Muscle of leg (tissue), 11 donors: Measurements from ENCODE around the gene KRTAP12-2. TPM values are rescaled to one million over a fixed set of nuclear protein-coding genes. Genes with fewer than 3 reads are reported as not detected.
"Not testable (repeated sequence)": the region's sequence is repeated elsewhere in the genome, so short reads cannot be mapped to it uniquely, and the experiment has no call there.

Source experiments
- DNase-seq: peaks from one replicate; pipeline ENCODE4 v3.0.0; 2013
- H3K27ac ChIP-seq: one replicate; pipeline ENCODE4 v1.5.1; 2013; ENCODE audit warnings: mild to moderate bottlenecking, low read length, control low read depth
- H3K27me3 ChIP-seq: one replicate; pipeline ENCODE4 v1.6.1; 2013; ENCODE audit warnings: low read length; ENCODE audit not compliant: control insufficient read depth, insufficient read depth
- H3K36me3 ChIP-seq: one replicate; pipeline ENCODE4 v1.6.1; 2013; ENCODE audit warnings: low read length; ENCODE audit not compliant: control insufficient read depth, insufficient read depth
- H3K4me1 ChIP-seq: one replicate; pipeline ENCODE4 v1.6.1; 2013; ENCODE audit warnings: low read length; ENCODE audit not compliant: control insufficient read depth, insufficient read depth
- H3K4me3 ChIP-seq: one replicate; pipeline ENCODE4 v1.5.1; 2013; ENCODE audit warnings: low read length, control low read depth
- H3K9me3 ChIP-seq: replicated peaks from 2 replicates; pipeline ENCODE4 v1.6.1; 2013; ENCODE audit warnings: low read depth, low read length; ENCODE audit not compliant: control insufficient read depth
- WGBS: methylation state at CpG from one replicate; pipeline ENCODE4 v1.1.5; 2013; ENCODE audit warnings: missing lambda C conversion rate; ENCODE audit not compliant: insufficient coverage; 5-methylcytosine and 5-hydroxymethylcytosine counted together
- polyA plus RNA-seq, 8 donors: library from polyadenylated mRNA; unstranded; fragments of 120-200 nt; gene quantifications; one replicate each; pipeline versions ENCODE4 v1.2.1 to v1.2.3, GENCODE V29; 2013; ENCODE audit warnings: inconsistent platforms in 1 of 8, low replicate concordance in 1 of 8; ENCODE audit not compliant: insufficient read length in 8 of 8, insufficient read depth in 1 of 8
- total RNA-seq: library from RNA; stranded (reverse); fragments of 120-200 nt; gene quantifications from one replicate; pipeline ENCODE4 v1.2.4, GENCODE V29; 2013

KRTAP12-2 gene
- total and polyA plus RNA-seq, 9 donors = not detected

GRCh38 chr21:44650265-44650972 is 16.3 kb downstream of the KRTAP12-2 start:
- H3K36me3 ChIP-seq = no peaks in the 10 kb centered on the region
- no peak for DNase-seq
- peaks cover 2% of the 10 kb centered on the region for H3K4me1 ChIP-seq
- H3K4me3 ChIP-seq = no peak overlapping the region
- H3K9me3 ChIP-seq = no peaks in the 10 kb centered on the region
- 90% methylated on average over 15 of the region's 20 CpGs for WGBS
- H3K27me3 ChIP-seq = peaks cover 6% of the 10 kb centered on the region
- no peak overlapping the region for H3K27ac ChIP-seq

GRCh38 chr21:44649521-44650100 is 17.1 kb downstream of the KRTAP12-2 start:
- peaks cover 2% of the 10 kb centered on the region for H3K4me1 ChIP-seq
- no peak overlapping the region for H3K27ac ChIP-seq
- no peaks in the 10 kb centered on the region for H3K36me3 ChIP-seq
- 63% methylated on average over 16 of the region's 18 CpGs for WGBS
- H3K27me3 ChIP-seq = peaks cover 6% of the 10 kb centered on the region
- peak; percentile 18 for DNase-seq
- no peaks in the 10 kb centered on the region for H3K9me3 ChIP-seq
- no peak overlapping the region for H3K4me3 ChIP-seq

- Histone ChIP-seq H3K4me3 (no peak overlapping the region), H3K36me3 (no peaks in the 10 kb centered on the region), H3K4me1 (peaks cover 2% of the 10 kb centered on the region), H3K27me3 (no peaks in the 10 kb centered on the region), H3K9me3 (peaks cover 8% of the 10 kb centered on the region), H3K27ac (no peak overlapping the region)
- DNase-seq = no peak
- WGBS = 66% methylated on average over 30 of the region's 33 CpGs
Measured at GRCh38 chr21:44648557-44649311, 18.0 kb downstream of the KRTAP12-2 start.

- H3K27ac ChIP-seq = no peak overlapping the region
- peaks cover 2% of the 10 kb centered on the region for H3K4me1 ChIP-seq
- H3K9me3 ChIP-seq = peaks cover 9% of the 10 kb centered on the region
- WGBS = 38% methylated on average over 7 of the region's 8 CpGs
- DNase-seq = peak; percentile 19
- no peaks in the 10 kb centered on the region for H3K27me3 ChIP-seq
- no peaks in the 10 kb centered on the region for H3K36me3 ChIP-seq
- H3K4me3 ChIP-seq = no peak overlapping the region
Measured at GRCh38 chr21:44647222-44647552, 19.5 kb downstream of the KRTAP12-2 start.

GRCh38 chr21:44646366-44647221 is 20.1 kb downstream of the KRTAP12-2 start, which contains the start of gene KRTAP10-11:
KRTAP10-11 (plus strand) TSS chr21:44646414; CDS start chr21:44646459, 45 bp downstream.
- H3K36me3 ChIP-seq, H3K9me3 ChIP-seq, H3K4me3 ChIP-seq, H3K4me1 ChIP-seq, H3K27ac ChIP-seq, H3K27me3 ChIP-seq, DNase-seq: not testable (repeated sequence)
- 75% methylated on average over 21 of the region's 21 CpGs for WGBS

GRCh38 chr21:44644878-44645277 is 21.8 kb downstream of the KRTAP12-2 start:
- Histone ChIP-seq H3K4me1 (peaks cover 2% of the 10 kb centered on the region), H3K36me3 (no peaks in the 10 kb centered on the region), H3K27me3 (no peaks in the 10 kb centered on the region), H3K27ac (no peak overlapping the region), H3K9me3 (peaks cover 9% of the 10 kb centered on the region), H3K4me3 (no peak overlapping the region)
- no CpG with 5 or more reads among the region's 2 CpGs for WGBS
- DNase-seq = no peak

GRCh38 chr21:44643741-44644310 is 22.9 kb downstream of the KRTAP12-2 start:
- H3K4me3 ChIP-seq = no peak overlapping the region
- 85% methylated on average over 12 of the region's 14 CpGs for WGBS
- peaks cover 2% of the 10 kb centered on the region for H3K4me1 ChIP-seq
- no peak overlapping the region for H3K27ac ChIP-seq
- no peaks in the 10 kb centered on the region for H3K27me3 ChIP-seq
- no peak for DNase-seq
- peaks cover 9% of the 10 kb centered on the region for H3K9me3 ChIP-seq
- H3K36me3 ChIP-seq = no peaks in the 10 kb centered on the region

GRCh38 chr21:44640761-44641160 is 26.0 kb downstream of the KRTAP12-2 start:
- 88% methylated on average over 3 of the region's 5 CpGs for WGBS
- no peak overlapping the region for H3K27ac ChIP-seq
- H3K36me3 ChIP-seq = no peaks in the 10 kb centered on the region
- H3K4me1 ChIP-seq = peaks cover 2% of the 10 kb centered on the region
- no peak overlapping the region for H3K4me3 ChIP-seq
- peaks cover 9% of the 10 kb centered on the region for H3K9me3 ChIP-seq
- DNase-seq = no peak
- H3K27me3 ChIP-seq = no peaks in the 10 kb centered on the region

GRCh38 chr21:44639331-44639655 is 27.4 kb downstream of the KRTAP12-2 start:
- Histone ChIP-seq H3K36me3 (no peaks in the 10 kb centered on the region), H3K27me3 (no peaks in the 10 kb centered on the region), H3K4me3 (no peak overlapping the region), H3K4me1 (peaks cover 2% of the 10 kb centered on the region), H3K27ac (no peak overlapping the region), H3K9me3 (peaks cover 7% of the 10 kb centered on the region)
- 79% methylated on average over 12 of the region's 12 CpGs for WGBS
- no peak for DNase-seq
